Stimulated activated naive CD8-positive, alpha-beta T cell treated with anti-CD3 and anti-CD28 coated beads, Interleukin-15, amount 100 ng/mL, for 72 hours (primary cell): ENCODE results near the gene RAB3D.

Experiments
- ATAC-seq: fragments of 150-1000 bp; cut with Tn5 transposase; 2 replicates; pipeline ENCODE4 v1.10.0; 2021; ENCODE audit warnings: mild to moderate bottlenecking, moderate library complexity
- DNase-seq, 2 donors: peaks; one replicate each; pipeline ENCODE4 v3.0.0; 2021 to 2022
- H3K27ac Mint-ChIP-seq, 2 donors: one replicate each; pipeline ENCODE4 v1.8.0; 2022; ENCODE audit warnings: mild to moderate bottlenecking in 2 of 2, mixed read lengths in 2 of 2, moderate library complexity in 2 of 2
- H3K27me3 Mint-ChIP-seq: one replicate; pipeline ENCODE4 v1.8.0; 2022; ENCODE audit warnings: mixed read lengths
- H3K4me1 Mint-ChIP-seq: one replicate; pipeline ENCODE4 v1.8.0; 2022; ENCODE audit warnings: mild to moderate bottlenecking, mixed read lengths
- H3K4me3 Mint-ChIP-seq, 2 donors: one replicate each; pipeline ENCODE4 v1.8.0; 2022; ENCODE audit warnings: mild to moderate bottlenecking in 2 of 2, mixed read lengths in 2 of 2, moderate library complexity in 1 of 2
- H3K9me3 Mint-ChIP-seq, 2 donors: one replicate each; pipeline ENCODE4 v1.8.0; 2022; ENCODE audit warnings: mixed read lengths in 2 of 2

Gene RAB3D

DNA sequence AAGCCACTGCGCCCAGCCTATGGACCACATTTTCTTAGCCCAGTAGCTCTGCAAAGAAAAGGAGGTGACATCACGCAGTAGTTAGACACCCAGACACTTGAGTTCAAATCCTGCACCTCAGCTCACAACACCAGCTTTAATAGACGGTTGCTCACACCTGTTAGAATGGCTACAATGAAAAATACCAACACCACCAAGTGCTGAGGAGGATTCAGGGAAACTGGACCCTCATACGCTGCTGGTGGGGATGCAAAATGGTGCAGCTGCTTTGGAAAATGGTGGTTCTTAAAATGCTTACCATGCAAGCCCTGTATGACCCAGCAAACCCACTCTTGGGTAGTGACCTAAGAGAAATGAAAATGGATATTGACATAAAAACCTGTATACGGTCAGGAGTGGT lies 65.5 kb downstream of the RAB3D start:
- Mint-ChIP-seq H3K27ac (no peak overlapping the region), H3K9me3 (peaks cover 0 to 6% of the 10 kb centered on the region in 2 donors), H3K27me3 (peaks cover 63% of the 10 kb centered on the region), H3K4me1 (peaks cover 5% of the 10 kb centered on the region), H3K4me3 (no peak overlapping the region)
- DNase-seq (no peak), ATAC-seq (no peak)

DNA sequence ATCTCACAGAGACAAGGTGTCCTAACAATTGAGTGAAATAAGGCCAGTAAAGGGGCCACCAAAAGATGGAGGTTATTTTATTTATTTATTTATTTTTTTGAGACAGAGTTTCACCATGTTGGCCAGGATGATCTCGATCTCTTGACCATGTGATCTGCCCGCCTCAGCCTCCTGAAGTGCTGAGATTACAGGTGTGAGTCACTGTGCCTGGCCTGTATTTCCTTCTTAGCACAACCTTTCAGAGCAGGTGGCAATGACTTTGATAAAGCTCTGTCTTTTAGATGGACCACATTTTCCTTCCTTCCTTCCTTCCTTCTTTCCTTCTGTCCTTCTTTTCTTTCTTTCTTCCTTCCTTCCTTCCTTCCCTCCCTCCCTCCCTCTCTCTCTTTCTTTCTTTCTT lies 66.2 kb downstream of the RAB3D start:
- Mint-ChIP-seq H3K27ac (no peak overlapping the region), H3K9me3 (peaks cover 0 to 6% of the 10 kb centered on the region in 2 donors), H3K4me3 (no peak overlapping the region), H3K4me1 (peaks cover 10% of the 10 kb centered on the region), H3K27me3 (peaks cover 66% of the 10 kb centered on the region)
- DNase-seq (no peak), ATAC-seq (no peak)
